Liver (tissue), 9 donors: ENCODE data around the gene GRIN3A. TPM values are rescaled to one million over a fixed set of nuclear protein-coding genes. Genes with fewer than 3 reads are reported as not detected.

Source experiments
- DNase-seq: peaks from one replicate; pipeline ENCODE4 v3.0.0-alpha.2; 2017; ENCODE audit warnings: low spot score
- H3K27ac ChIP-seq, 2 donors: one replicate each; pipeline ENCODE4 v1.7.0; 2013; ENCODE audit warnings: inconsistent platforms in 2 of 2, low read length in 2 of 2, control low read depth in 1 of 2, low read depth in 1 of 2, mild to moderate bottlenecking in 1 of 2
- H3K27me3 ChIP-seq, 4 donors: one replicate each; pipeline versions ENCODE4 v1.6.1 to v1.7.0; 2013; ENCODE audit warnings: low read length in 3 of 4, inconsistent platforms in 1 of 4, mild to moderate bottlenecking in 1 of 4, moderate library complexity in 1 of 4; ENCODE audit not compliant: control insufficient read depth in 4 of 4, insufficient read depth in 4 of 4
- H3K36me3 ChIP-seq, 4 donors: one replicate each; pipeline versions ENCODE4 v1.6.1 to v1.7.0; 2013; ENCODE audit warnings: low read length in 3 of 4, mild to moderate bottlenecking in 3 of 4, low read depth in 1 of 4, moderate library complexity in 1 of 4; ENCODE audit not compliant: control insufficient read depth in 4 of 4, insufficient read depth in 3 of 4
- H3K4me1 ChIP-seq, 4 donors: one replicate each; pipeline versions ENCODE4 v1.6.1 to v1.7.0; 2013; ENCODE audit warnings: low read length in 3 of 4, mild to moderate bottlenecking in 3 of 4, moderate library complexity in 1 of 4; ENCODE audit not compliant: control insufficient read depth in 4 of 4, insufficient read depth in 4 of 4
- H3K4me3 ChIP-seq, 3 donors: one replicate each; pipeline versions ENCODE4 v1.6.1 to v1.7.0; 2013; ENCODE audit warnings: low read length in 3 of 3, control low read depth in 1 of 3, low read depth in 1 of 3, mild to moderate bottlenecking in 1 of 3
- H3K9ac ChIP-seq, 2 donors: one replicate each; pipeline ENCODE4 v1.7.0; 2013; ENCODE audit warnings: low read length in 2 of 2, mild to moderate bottlenecking in 2 of 2, moderate library complexity in 2 of 2, control low read depth in 1 of 2, low read depth in 1 of 2
- H3K9me3 ChIP-seq, 4 donors: one replicate each; pipeline versions ENCODE4 v1.6.1 to v1.7.0; 2013; ENCODE audit warnings: low read length in 3 of 4; ENCODE audit not compliant: control insufficient read depth in 4 of 4
- EGR1 ChIP-seq, 2 donors: IDR thresholded peaks; 2 replicates each; pipeline ENCODE4 v1.6.1; 2016 to 2018; ENCODE audit warnings: antibody characterized with exemption in 2 of 2, low read depth in 2 of 2
- FOXA2 ChIP-seq: IDR thresholded peaks from 2 replicates; pipeline ENCODE4 v1.6.1; 2016; ENCODE audit warnings: antibody characterized with exemption
- GABPA ChIP-seq, 2 donors: IDR thresholded peaks in 1 of 2; conservative IDR thresholded peaks in 1 of 2; 2 replicates each; pipeline ENCODE4 v1.6.1; 2016; ENCODE audit warnings: antibody characterized with exemption in 2 of 2, mild to moderate bottlenecking in 1 of 2, moderate library complexity in 1 of 2
- MAX ChIP-seq: IDR thresholded peaks from 2 replicates; pipeline ENCODE4 v1.6.1; 2016; ENCODE audit warnings: antibody characterized with exemption
- RAD21 ChIP-seq, 2 donors: IDR thresholded peaks; 2 replicates each; pipeline ENCODE4 v1.6.1; 2016; ENCODE audit warnings: antibody characterized with exemption in 2 of 2, mild to moderate bottlenecking in 2 of 2
- REST ChIP-seq: IDR thresholded peaks from 2 replicates; pipeline ENCODE4 v1.6.1; 2016; ENCODE audit warnings: antibody characterized with exemption, mild to moderate bottlenecking
- SP1 ChIP-seq: IDR thresholded peaks from 2 replicates; pipeline ENCODE4 v1.6.1; 2018; ENCODE audit warnings: antibody characterized with exemption, mild to moderate bottlenecking
- ZBTB33 ChIP-seq: IDR thresholded peaks from 2 replicates; pipeline ENCODE4 v1.6.1; 2016; ENCODE audit warnings: antibody characterized with exemption
- WGBS: extraction: QIAGEN DNeasy Blood & Tissue Kit; methylation state at CpG from one replicate; pipeline ENCODE4 v1.1.7; 2013; 5-methylcytosine and 5-hydroxymethylcytosine counted together
- polyA plus RNA-seq, 2 donors: library from polyadenylated mRNA; stranded (reverse) in 1 of 2; unstranded in 1 of 2; fragments of 200-250 nt in 1 of 2; fragments of >200 nt in 1 of 2; fragmentation: Nextera tagmentation in 1 of 2; extraction: Ambion mirVana in 1 of 2; gene quantifications; one replicate each; pipeline versions ENCODE4 v1.2.1 to v1.2.3, GENCODE V29; 2013 to 2015
- total RNA-seq, 2 donors: library from RNA; depleted of rRNA; stranded (reverse); fragments of >200 nt; gene quantifications; one replicate each; pipeline ENCODE4 v1.2.3, GENCODE V29; 2014
- TF ChIP-seq, protein P1 (sequence below): fragments of 150-350 bp; IDR thresholded peaks from 2 replicates; pipeline ENCODE4 v1.5.1; 2017; ENCODE audit warnings: improper control_type of control experiment, low read depth, low read length; ENCODE audit not compliant: missing input control
- donor health status: healthy.
- donor health status: healthy.
- donor health status: healthy.
- donor health status: healthy.
- donor health status: healthy.

Gene GRIN3A
- total and polyA plus RNA-seq, 4 donors, result under 0.01 to 0.23 (median 0.09) TPM

DNA sequence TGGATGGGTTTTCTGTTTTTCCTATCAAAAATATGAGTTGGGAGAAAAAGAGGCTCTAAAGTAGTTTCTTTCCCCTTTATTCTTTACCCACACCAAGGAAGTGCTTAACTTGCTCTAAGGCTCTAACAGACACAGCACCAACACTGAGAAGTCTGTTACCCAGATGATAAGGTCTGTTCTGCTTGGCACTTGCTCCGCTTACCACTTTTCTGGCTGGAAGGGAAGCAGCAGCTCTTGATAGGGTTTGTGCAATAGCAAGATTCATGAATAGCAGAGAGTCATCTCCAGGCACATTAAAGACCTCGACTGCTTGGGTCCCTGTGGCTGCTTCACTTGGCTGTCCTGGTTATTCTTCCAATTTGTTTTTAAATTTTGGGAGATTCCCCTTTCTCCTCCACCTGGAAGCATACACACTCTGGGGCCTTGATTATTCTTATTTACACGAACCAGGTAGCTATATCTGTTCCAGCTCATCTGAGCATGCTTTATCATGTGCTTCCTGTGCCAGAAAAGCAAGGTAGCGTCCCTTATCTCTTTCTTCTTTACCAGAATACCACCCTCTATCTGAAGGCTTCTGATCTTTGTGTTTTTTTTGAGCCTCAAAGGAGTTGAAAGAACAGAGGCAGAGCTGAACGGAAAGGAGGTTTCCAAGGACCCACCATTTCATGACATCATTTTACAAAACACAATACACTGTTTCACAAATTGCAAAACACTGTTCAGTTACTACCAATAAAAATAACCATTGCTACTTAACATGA lies 168.5 kb downstream of the GRIN3A start:
- no peak for DNase-seq
- peaks cover 0 to 3% (median under 1%) of the 10 kb centered on the region in 4 donors for H3K4me1 ChIP-seq
- WGBS, result 91% methylated on average over 5 of the region's 5 CpGs
- H3K9me3 ChIP-seq, result no peaks in the 10 kb centered on the region
- no peak overlapping the region for H3K9ac ChIP-seq
- no peak overlapping the region for H3K27ac ChIP-seq
- TF ChIP-seq FOXA2, result no peak
- TF ChIP-seq REST, result no peak
- no peak for TF ChIP-seq GABPA (IDR thresholded peaks at IDR 0.05 in 1 of 2, conservative IDR thresholded peaks at IDR 0.05 in 1 of 2)
- no peak for TF ChIP-seq MAX
- no peak for TF ChIP-seq ZBTB33
- no peaks in the 10 kb centered on the region for H3K27me3 ChIP-seq
- peaks cover 0 to 15% (median 10%) of the 10 kb centered on the region in 4 donors for H3K36me3 ChIP-seq
- H3K4me3 ChIP-seq, result no peak overlapping the region

- Histone ChIP-seq H3K4me1 (no peaks in the 10 kb centered on the region), H3K36me3 (peaks cover 3 to 30% (median 18%) of the 10 kb centered on the region in 4 donors), H3K27me3 (no peaks in the 10 kb centered on the region), H3K9ac (no peak overlapping the region), H3K4me3 (no peak overlapping the region), H3K9me3 (no peaks in the 10 kb centered on the region), H3K27ac (no peak overlapping the region)
- no peak for DNase-seq
- WGBS, result 95% methylated on average over 3 of the region's 3 CpGs
- TF ChIP-seq EGR1 (IDR thresholded peaks at IDR 0.05; ENCODE audit: low read depth in 2 of 2) (no peak), GABPA (IDR thresholded peaks at IDR 0.05 in 1 of 2, conservative IDR thresholded peaks at IDR 0.05 in 1 of 2) (no peak)
Measured at GRCh38 chr9:101567725-101568350, 170.6 kb downstream of the GRIN3A start.

- Histone ChIP-seq H3K4me1 (no peaks in the 10 kb centered on the region), H3K9ac (no peak overlapping the region), H3K27me3 (no peaks in the 10 kb centered on the region), H3K36me3 (peaks cover 7 to 37% (median 24%) of the 10 kb centered on the region in 4 donors), H3K9me3 (no peaks in the 10 kb centered on the region), H3K27ac (no peak overlapping the region), H3K4me3 (no peak overlapping the region)
- WGBS, result 90% methylated on average over 5 of the region's 5 CpGs
- no peak for DNase-seq
- TF ChIP-seq RAD21 (IDR thresholded peaks at IDR 0.05) (peak; percentile 52 to 71), SP1 (no peak)
- TF ChIP-seq, protein P1, sequence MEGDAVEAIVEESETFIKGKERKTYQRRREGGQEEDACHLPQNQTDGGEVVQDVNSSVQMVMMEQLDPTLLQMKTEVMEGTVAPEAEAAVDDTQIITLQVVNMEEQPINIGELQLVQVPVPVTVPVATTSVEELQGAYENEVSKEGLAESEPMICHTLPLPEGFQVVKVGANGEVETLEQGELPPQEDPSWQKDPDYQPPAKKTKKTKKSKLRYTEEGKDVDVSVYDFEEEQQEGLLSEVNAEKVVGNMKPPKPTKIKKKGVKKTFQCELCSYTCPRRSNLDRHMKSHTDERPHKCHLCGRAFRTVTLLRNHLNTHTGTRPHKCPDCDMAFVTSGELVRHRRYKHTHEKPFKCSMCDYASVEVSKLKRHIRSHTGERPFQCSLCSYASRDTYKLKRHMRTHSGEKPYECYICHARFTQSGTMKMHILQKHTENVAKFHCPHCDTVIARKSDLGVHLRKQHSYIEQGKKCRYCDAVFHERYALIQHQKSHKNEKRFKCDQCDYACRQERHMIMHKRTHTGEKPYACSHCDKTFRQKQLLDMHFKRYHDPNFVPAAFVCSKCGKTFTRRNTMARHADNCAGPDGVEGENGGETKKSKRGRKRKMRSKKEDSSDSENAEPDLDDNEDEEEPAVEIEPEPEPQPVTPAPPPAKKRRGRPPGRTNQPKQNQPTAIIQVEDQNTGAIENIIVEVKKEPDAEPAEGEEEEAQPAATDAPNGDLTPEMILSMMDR, result peak; percentile 39
Measured at GRCh38 chr9:101566904-101567724, 171.3 kb downstream of the GRIN3A start.
